SK-N-SH (cell line): Measurements from ENCODE around the gene PPEF2. TPM values are rescaled to one million over a fixed set of nuclear protein-coding genes. Genes with fewer than 3 reads are reported as not detected.

Experiments used
- CTCF ChIA-PET: fragments of 300-600, 350-600 bp; formaldehyde crosslinking; extraction: SDS; loops from one replicate; lab custom pipeline; 2021; lab: Yijun Ruan, JAX
- POLR2A ChIA-PET: fragments of 350-600 bp; sonication (Branson Sonifier 250); formaldehyde crosslinking; extraction: SDS; loops from one replicate; lab custom pipeline; 2020; ENCODE audit warnings: antibody characterized with exemption, inconsistent platforms; lab: Yijun Ruan, JAX
- DNase-seq: peaks from one replicate; pipeline ENCODE4 v3.0.0; 2012
- H2AFZ ChIP-seq: fragments of 200-600 bp; sonication (generic); 2 replicates; pipeline ENCODE4 v1.8.1; 2016; ENCODE audit warnings: antibody characterized with exemption, mild to moderate bottlenecking, low read depth
- H3F3A ChIP-seq: fragments of 200-600 bp; sonication (generic); replicated peaks from 2 replicates; pipeline ENCODE3; 2016; ENCODE audit warnings: antibody characterized with exemption, mild to moderate bottlenecking; ENCODE audit not compliant: insufficient read depth
- H3K27ac ChIP-seq, 2 experiments: fragments of 200-500 bp in 1 of 2; fragments of 200-600 bp in 1 of 2; sonication (Bioruptor generic) in 1 of 2; sonication (generic), shearing (Covaris generic) in 1 of 2; 2 replicates each; pipeline versions ENCODE4 v1.5.1 to v1.6.1; 2014 to 2016; ENCODE audit warnings: low read depth in 2 of 2, inconsistent platforms in 1 of 2, low read length in 1 of 2, mild to moderate bottlenecking in 1 of 2, mixed read lengths in 1 of 2
- H3K27me3 ChIP-seq: fragments of 200-600 bp; sonication (generic), shearing (Covaris generic); 2 replicates; pipeline ENCODE4 v1.6.1; 2016; ENCODE audit warnings: mixed run types; ENCODE audit not compliant: insufficient read depth
- H3K36me3 ChIP-seq, 2 experiments: fragments of 200-500 bp in 1 of 2; fragments of 200-600 bp in 1 of 2; sonication (Bioruptor generic) in 1 of 2; sonication (generic) in 1 of 2; replicated peaks in 1 of 2; 2 replicates each; pipeline versions ENCODE3 to v1.5.1; 2014 to 2016; ENCODE audit warnings: low read length in 1 of 2, mild to moderate bottlenecking in 1 of 2; ENCODE audit not compliant: insufficient read depth in 2 of 2, control insufficient read depth in 1 of 2
- H3K4me1 ChIP-seq, 2 experiments: fragments of 200-500 bp in 1 of 2; fragments of 200-600 bp in 1 of 2; sonication (Bioruptor generic) in 1 of 2; sonication (generic), shearing (Covaris generic) in 1 of 2; 2 replicates each; pipeline versions ENCODE4 v1.5.1 to v1.6.1; 2014 to 2016; ENCODE audit warnings: low read depth in 1 of 2, low read length in 1 of 2, mixed run types in 1 of 2; ENCODE audit not compliant: insufficient read depth in 2 of 2, control insufficient read depth in 1 of 2
- H3K4me2 ChIP-seq: fragments of 200-600 bp; sonication (generic), shearing (Covaris generic); 2 replicates; pipeline ENCODE4 v1.6.1; 2017; ENCODE audit warnings: mixed run types
- H3K4me3 ChIP-seq, 2 experiments: fragments of 200-500 bp in 1 of 2; fragments of 200-600 bp in 1 of 2; sonication (Bioruptor generic) in 1 of 2; sonication (generic), shearing (Covaris generic) in 1 of 2; 2 replicates each; pipeline versions ENCODE4 v1.5.1 to v1.8.1; 2014 to 2016; ENCODE audit warnings: low read depth in 2 of 2, inconsistent platforms in 1 of 2, low read length in 1 of 2, mild to moderate bottlenecking in 1 of 2, mixed read lengths in 1 of 2, moderate library complexity in 1 of 2
- H3K79me2 ChIP-seq: fragments of 200-600 bp; sonication (generic); 2 replicates; pipeline ENCODE4 v1.8.1; 2017; ENCODE audit warnings: mild to moderate bottlenecking; ENCODE audit not compliant: insufficient read depth
- H3K9ac ChIP-seq: fragments of 200-600 bp; sonication (generic); 2 replicates; pipeline ENCODE4 v1.6.1; 2017; ENCODE audit warnings: mixed run types
- H3K9me2 ChIP-seq: fragments of 200-600 bp; sonication (generic); 2 replicates; pipeline ENCODE4 v1.6.1; 2017; ENCODE audit warnings: mixed run types
- H3K9me3 ChIP-seq: fragments of 200-600 bp; sonication (generic); 2 replicates; pipeline ENCODE4 v1.6.1; 2017; ENCODE audit warnings: mixed run types, mild to moderate bottlenecking, moderate library complexity
- H4K20me1 ChIP-seq: fragments of 200-600 bp; sonication (generic); 2 replicates; pipeline ENCODE4 v1.6.1; 2017; ENCODE audit warnings: mild to moderate bottlenecking, mixed run types; ENCODE audit not compliant: insufficient read depth
- CTCF ChIP-seq: fragments of 200-600 bp; sonication (generic); IDR thresholded peaks from 2 replicates; pipeline ENCODE4 v1.6.1; 2017; ENCODE audit warnings: antibody characterized with exemption, mild to moderate bottlenecking, moderate library complexity
- ELF1 ChIP-seq: IDR thresholded peaks from 2 replicates; pipeline ENCODE4 v1.4.0; 2012
- EP300 ChIP-seq, 2 experiments: IDR thresholded peaks; 2 replicates each; pipeline versions ENCODE4 v1.4.0 to v1.6.1; 2012; ENCODE audit warnings: borderline replicate concordance in 1 of 2, low read depth in 1 of 2, low read length in 1 of 2
- EZH2phosphoT487 ChIP-seq: fragments of 200-600 bp; sonication (generic); IDR thresholded peaks from 2 replicates; pipeline ENCODE4 v1.6.1; 2017; ENCODE audit warnings: low read depth, mixed run types, mild to moderate bottlenecking, antibody characterized with exemption, moderate library complexity, borderline replicate concordance
- FOXJ3 ChIP-seq: sonication (generic); formaldehyde crosslinking; IDR thresholded peaks from 2 replicates; pipeline ENCODE4 v1.5.1; 2020; ENCODE audit warnings: mild to moderate bottlenecking, missing genetic modification reagents
- GABPA ChIP-seq: IDR thresholded peaks from 2 replicates; pipeline ENCODE4 v1.4.0; 2012; ENCODE audit warnings: low read depth, mild to moderate bottlenecking
- JUND ChIP-seq: IDR thresholded peaks from 2 replicates; pipeline ENCODE4 v1.4.0; 2012
- MXI1 ChIP-seq: IDR thresholded peaks from 2 replicates; pipeline ENCODE4 v1.6.1; 2012; ENCODE audit warnings: mild to moderate bottlenecking, low read depth, low read length, improper control_type of control experiment
- PBX3 ChIP-seq: IDR thresholded peaks from 2 replicates; pipeline ENCODE4; 2012
- RAD21 ChIP-seq: IDR thresholded peaks from 2 replicates; pipeline ENCODE4 v1.6.1; 2012; ENCODE audit warnings: mild to moderate bottlenecking, low read length
- RCOR1 ChIP-seq: fragments of 150-350 bp; IDR thresholded peaks from 2 replicates; pipeline ENCODE4 v1.6.1; 2017; ENCODE audit warnings: antibody characterized with exemption, low read length
- REST ChIP-seq: IDR thresholded peaks from 2 replicates; pipeline ENCODE4 v1.6.1; 2012; ENCODE audit warnings: mild to moderate bottlenecking, low read depth, low read length, moderate library complexity
- RFX5 ChIP-seq: IDR thresholded peaks from 2 replicates; pipeline ENCODE4 v1.6.1; 2012; ENCODE audit warnings: mild to moderate bottlenecking, improper control_type of control experiment, low read length
- SIN3A ChIP-seq: IDR thresholded peaks from 2 replicates; pipeline ENCODE4 v1.6.1; 2012; ENCODE audit warnings: low read depth, mild to moderate bottlenecking, low read length, moderate library complexity, borderline replicate concordance
- SMC3 ChIP-seq: IDR thresholded peaks from 2 replicates; pipeline ENCODE4 v1.6.1; 2012; ENCODE audit warnings: low read depth, low read length, improper control_type of control experiment
- TAF1 ChIP-seq: IDR thresholded peaks from 2 replicates; pipeline ENCODE4 v1.6.1; 2012; ENCODE audit warnings: low read depth, mild to moderate bottlenecking, low read length, moderate library complexity, borderline replicate concordance
- TEAD4 ChIP-seq: IDR thresholded peaks from 2 replicates; pipeline ENCODE4 v1.4.0; 2012; ENCODE audit warnings: mild to moderate bottlenecking, borderline replicate concordance; ENCODE audit not compliant: insufficient read depth
- USF1 ChIP-seq: IDR thresholded peaks from 2 replicates; pipeline ENCODE4 v1.4.0; 2012; ENCODE audit warnings: low read depth, borderline replicate concordance
- USF2 ChIP-seq: fragments of 150-350 bp; IDR thresholded peaks from 2 replicates; pipeline ENCODE4 v1.6.1; 2017; ENCODE audit warnings: antibody characterized with exemption, low read length, low read depth, borderline replicate concordance
- ZBTB33 ChIP-seq: IDR thresholded peaks from 2 replicates; pipeline ENCODE4 v1.4.0; 2012; ENCODE audit warnings: low read depth, borderline replicate concordance
- WGBS: methylation state at CpG from one replicate; pipeline ENCODE4 v1.1.6; 2017; ENCODE audit warnings: low lambda C conversion rate; 5-methylcytosine and 5-hydroxymethylcytosine counted together
- polyA plus RNA-seq, 3 experiments: library from polyadenylated mRNA; depleted of rRNA; stranded (reverse); fragments of >200 nt; gene quantifications; 2 replicates each; pipeline ENCODE4 v1.2.3, GENCODE V29; 2012

The PPEF2 gene
- polyA plus RNA-seq, 1 of the 3 experiments (the other 2 are of a cell fraction): not detected

GRCh38 chr4:75930152-75930551 is 27.9 kb upstream of the PPEF2 start:
- Histone ChIP-seq H3K4me1 (no peaks in the 10 kb centered on the region), H3K27me3 (no peaks in the 10 kb centered on the region), H3K79me2 (no peaks in the 10 kb centered on the region), H3F3A (no peaks in the 10 kb centered on the region), H2AFZ (no peak overlapping the region), H3K9me2 (no peaks in the 10 kb centered on the region), H4K20me1 (no peaks in the 10 kb centered on the region), H3K36me3 (peaks cover 10 to 11% of the 10 kb centered on the region in 2 experiments), H3K9me3 (no peaks in the 10 kb centered on the region), H3K9ac (no peak overlapping the region), H3K4me2 (no peak overlapping the region), H3K4me3 (no peak overlapping the region), H3K27ac (no peak overlapping the region)
- DNase-seq: no peak
- ChIA-PET CTCF (interaction anchor here (1.1 to 1.8 kb wide), 2 partner anchors 15 to 20 kb away, joined by 3 to 10 read pairs; no protein-coding TSS in a partner anchor), POLR2A (no interaction called here)
- WGBS: 88% methylated on average over 3 of the region's 3 CpGs
- TF ChIP-seq TAF1 (no peak), SMC3 (no peak), USF2 (no peak), TEAD4 (no peak), EP300 (IDR thresholded peaks at IDR 0.05; ENCODE audit: borderline replicate concordance in 1 of 2, low read depth in 1 of 2, low read length in 1 of 2) (no peak), SIN3A (no peak), USF1 (no peak), RAD21 (no peak), CTCF (no peak), ZBTB33 (no peak), REST (no peak), JUND (no peak), PBX3 (no peak), EZH2phosphoT487 (no peak), RFX5 (no peak), ELF1 (no peak), RCOR1 (no peak), FOXJ3 (CRISPR knock-in tag) (no peak), GABPA (no peak), MXI1 (no peak)
